ENCODE results near the gene UBE2M.
"Not testable (repeated sequence)": the region's sequence is repeated elsewhere in the genome, so short reads cannot be mapped to it uniquely, and the experiment has no call there.

The UBE2M gene

DNA sequence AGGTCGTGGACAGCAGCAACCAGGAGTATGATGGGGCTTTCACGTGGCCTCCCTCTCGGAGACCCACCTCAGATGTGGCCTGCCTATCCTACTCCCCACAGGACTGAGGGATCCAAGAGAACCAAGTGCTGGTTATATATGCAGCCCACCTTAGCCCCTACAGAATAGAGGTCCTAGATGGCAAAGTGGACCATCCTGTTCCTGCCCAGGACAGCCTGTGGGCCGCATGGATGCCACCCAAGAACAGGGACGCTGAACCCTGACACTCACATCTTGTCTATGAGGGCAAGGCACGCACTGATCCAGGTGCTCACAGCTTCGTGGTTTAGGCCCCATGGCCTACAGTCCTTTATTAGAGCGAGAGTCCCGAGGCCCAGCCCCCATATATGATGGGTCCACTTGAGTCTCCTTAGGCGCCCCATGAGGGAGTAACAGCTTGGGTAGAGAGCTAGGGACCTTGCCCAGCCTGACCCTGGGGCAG, 45.2 kb downstream of the UBE2M start:
- DNase-seq (ENCODE audit: low read depth, low spot score), result no peak

DNA sequence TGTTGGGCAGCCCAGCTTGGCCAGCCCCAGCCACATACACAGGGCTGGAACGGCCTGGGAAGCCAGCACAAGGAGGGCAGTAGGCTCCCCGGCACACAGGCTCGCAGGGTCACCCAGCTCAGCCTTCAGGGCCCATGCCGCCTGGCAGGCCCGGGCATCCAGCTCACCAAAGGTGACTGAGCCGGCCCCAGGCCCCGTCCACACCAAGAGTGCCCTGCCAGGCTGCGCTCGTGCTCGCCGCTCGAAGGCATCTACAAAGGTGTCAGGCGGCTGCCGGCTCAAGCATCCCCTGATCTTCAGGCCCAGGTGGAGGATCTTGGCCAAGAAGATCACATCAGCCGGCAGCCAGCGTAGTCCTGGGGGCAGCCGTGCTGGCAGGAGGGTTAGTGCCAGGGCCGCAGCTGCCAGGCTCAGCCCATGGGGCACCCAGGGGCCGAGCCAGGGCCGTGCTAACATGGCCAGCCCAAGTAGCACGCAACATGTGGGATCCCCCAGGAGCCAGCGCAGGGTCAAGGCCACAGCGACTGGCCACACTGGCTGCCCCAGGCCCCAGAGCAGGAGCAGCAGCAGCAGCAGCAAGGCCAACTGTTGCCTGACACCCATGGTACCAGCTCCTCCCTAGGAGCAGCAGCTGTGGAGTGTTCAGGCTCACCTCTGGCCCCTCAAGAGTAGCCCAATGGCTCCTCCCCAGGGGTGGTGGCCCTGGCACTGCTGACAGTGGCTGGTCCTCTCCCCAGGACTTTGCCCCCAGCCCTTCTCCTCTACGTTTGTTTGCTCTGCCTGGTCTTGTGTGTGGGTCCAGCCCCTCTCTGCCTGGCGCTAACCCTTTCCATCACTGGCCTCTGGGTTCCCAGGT, 46.8 kb downstream of the UBE2M start, which contains the start of gene SLC27A5:
Gene SLC27A5 (minus strand): TSS at position 640 of the 856 bp plus-strand sequence. CDS start 37 bp downstream, at position 603.
- no peak for DNase-seq (ENCODE audit: low read depth, low spot score)

GRCh38 chr19:58510084-58510862, 48.1 kb downstream of the UBE2M start:
- DNase-seq (ENCODE audit: low read depth, low spot score), result no peak

DNA sequence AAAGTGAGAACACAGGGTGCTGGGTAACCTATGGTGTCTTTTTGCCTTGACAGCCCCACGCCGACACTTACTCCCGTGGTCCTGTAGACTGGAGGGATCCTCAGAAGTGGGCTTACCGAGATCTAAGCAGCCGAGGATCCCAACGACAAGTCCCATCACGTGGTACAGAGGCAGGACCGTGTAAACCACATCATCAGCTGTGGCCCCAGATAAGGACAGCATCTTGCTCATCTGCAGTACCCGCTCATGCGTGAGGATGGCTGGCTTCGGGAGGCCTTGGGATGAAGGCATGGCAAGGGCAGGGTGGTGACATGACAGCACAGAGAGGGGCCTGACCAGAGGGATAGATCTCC, 48.7 kb downstream of the UBE2M start:
- DNase-seq (ENCODE audit: low read depth, low spot score), result no peak

DNA sequence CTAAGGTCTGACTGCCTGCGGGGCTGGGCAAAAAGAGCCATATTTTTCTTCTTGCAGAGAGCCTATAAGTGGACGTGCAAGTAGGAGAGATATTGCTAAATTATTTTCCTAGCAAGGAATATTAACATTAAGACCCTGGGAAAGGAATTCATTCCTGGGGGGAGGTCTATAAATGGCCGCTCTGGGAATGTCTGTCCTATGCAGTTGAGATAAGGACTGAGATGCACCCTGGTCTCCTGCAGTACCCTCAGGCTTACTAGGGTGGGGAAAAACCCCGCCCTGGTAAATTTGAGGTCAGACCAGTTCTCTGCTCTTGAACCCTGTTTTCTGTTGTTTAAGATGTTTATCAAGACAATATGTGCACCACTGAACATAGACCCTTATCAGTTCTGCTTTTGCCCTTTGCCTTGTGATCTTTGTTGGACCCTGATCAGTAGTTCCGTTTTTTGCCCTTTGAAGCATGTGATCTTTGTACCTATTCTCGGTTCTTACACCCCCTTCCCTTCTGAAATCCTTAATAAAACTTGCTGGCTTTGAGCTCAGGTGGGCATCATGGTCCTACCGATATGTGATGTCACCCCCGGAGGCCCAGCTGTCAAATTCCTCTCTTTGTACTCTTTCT, 50.7 kb downstream of the UBE2M start:
- DNase-seq (ENCODE audit: low read depth, low spot score), result not testable (repeated sequence)

Data from iPS DF 19.7 (cell line).